Endothelial cell of umbilical vein (primary cell): ENCODE data around the gene MAMDC4. TPM values are rescaled to one million over a fixed set of nuclear protein-coding genes. Genes with fewer than 3 reads are reported as not detected.

Experiments
- BruUV-seq: library from RNA; stranded (reverse); fragments of 400-500 nt; replicated peaks from 2 replicates; lab custom pipeline; 2021; lab: Mats Ljungman, UMichigan
- CTCF ChIA-PET: fragments of 300-600, 350-600 bp; sonication (Branson Sonifier 250); formaldehyde crosslinking; loops from one replicate; lab custom pipeline; 2021; ENCODE audit warnings: antibody characterized with exemption, inconsistent platforms; lab: Charles Lee
- POLR2A ChIA-PET: fragments of 300-600, 350-600 bp; sonication (Branson Sonifier 250); formaldehyde crosslinking; loops from one replicate; lab custom pipeline; 2021; ENCODE audit warnings: antibody characterized with exemption, inconsistent platforms; lab: Charles Lee
- DNase-seq: peaks from one replicate; pipeline ENCODE4 v3.0.0-alpha.2; 2011; ENCODE audit warnings: low read depth, low spot score
- FAIRE-seq: peaks from 2 replicates; lab custom pipeline; 2011; peaks lifted over from hg19 to GRCh38; lab: Jason Lieb, UNC
- H2AFZ ChIP-seq: 2 replicates; pipeline ENCODE4 v1.6.0; 2012; ENCODE audit warnings: low read depth, low read length, control low read depth, inconsistent platforms
- H3K27ac ChIP-seq: 2 replicates; pipeline ENCODE4 v1.5.1; 2011; ENCODE audit warnings: low read depth, mild to moderate bottlenecking, control low read depth, low read length, moderate library complexity; ENCODE audit not compliant: insufficient read depth
- H3K27me3 ChIP-seq, 2 experiments: 2 replicates each; pipeline versions ENCODE4 v1.6.0 to v1.6.1; 2011; ENCODE audit warnings: low read length in 2 of 2, mixed read lengths in 1 of 2; ENCODE audit not compliant: control insufficient read depth in 2 of 2, insufficient read depth in 2 of 2
- H3K36me3 ChIP-seq, 2 experiments: 2 replicates in 1 of 2; 3 replicates in 1 of 2; pipeline ENCODE4 v1.5.1; 2011; ENCODE audit warnings: low read length in 2 of 2, mild to moderate bottlenecking in 1 of 2, moderate library complexity in 1 of 2; ENCODE audit not compliant: control insufficient read depth in 2 of 2, insufficient read depth in 2 of 2; ENCODE audit errors: extremely low read depth in 1 of 2
- H3K4me1 ChIP-seq: 3 replicates; pipeline ENCODE4 v1.5.1; 2011; ENCODE audit warnings: mild to moderate bottlenecking, low read length; ENCODE audit not compliant: control insufficient read depth, insufficient read depth; ENCODE audit errors: extremely low read depth
- H3K4me2 ChIP-seq: 2 replicates; pipeline ENCODE4 v1.6.1; 2011; ENCODE audit warnings: low read length, control low read depth, mixed read lengths; ENCODE audit not compliant: insufficient read depth
- H3K4me3 ChIP-seq, 3 experiments: fragments of 200-600 bp in 1 of 3; sonication (generic), shearing (Covaris generic) in 1 of 3; replicated peaks in 1 of 3; 2 replicates each; pipeline ENCODE4 v1.5.1; 2011 to 2016; ENCODE audit warnings: control low read depth in 3 of 3, low read length in 3 of 3, mild to moderate bottlenecking in 2 of 3, inconsistent platforms in 1 of 3, low read depth in 1 of 3, moderate library complexity in 1 of 3; ENCODE audit not compliant: insufficient read depth in 1 of 3
- H3K79me2 ChIP-seq: 2 replicates; pipeline ENCODE4 v1.6.0; 2012; ENCODE audit warnings: low read length, inconsistent platforms; ENCODE audit not compliant: control insufficient read depth, insufficient read depth
- H3K9ac ChIP-seq: replicated peaks from 2 replicates; pipeline ENCODE3; 2011; ENCODE audit warnings: low read length, control low read depth; ENCODE audit not compliant: insufficient read depth; ENCODE audit errors: extremely low read depth
- H3K9me1 ChIP-seq: replicated peaks from 3 replicates; pipeline ENCODE4 v1.6.0; 2011; ENCODE audit warnings: mild to moderate bottlenecking, low read length; ENCODE audit not compliant: control insufficient read depth, insufficient read depth; ENCODE audit errors: extremely low read depth
- H3K9me3 ChIP-seq: replicated peaks from 2 replicates; pipeline ENCODE4 v1.5.1; 2012; ENCODE audit warnings: low read length, inconsistent platforms; ENCODE audit not compliant: control insufficient read depth, insufficient read depth
- H4K20me1 ChIP-seq: replicated peaks from 2 replicates; pipeline ENCODE3; 2011; ENCODE audit warnings: mild to moderate bottlenecking, low read length; ENCODE audit not compliant: control insufficient read depth, insufficient read depth; ENCODE audit errors: extremely low read depth
- CTCF ChIP-seq, 2 donors: IDR thresholded peaks; 1 replicate in 1 of 2; 2 replicates in 1 of 2; pipeline ENCODE4 v1.5.1; 2011; ENCODE audit warnings: low read length in 2 of 2, mild to moderate bottlenecking in 2 of 2, moderate library complexity in 2 of 2, control low read depth in 1 of 2, inconsistent platforms in 1 of 2, low read depth in 1 of 2; ENCODE audit not compliant: insufficient read depth in 1 of 2; ENCODE audit errors: extremely low read depth in 1 of 2
- EZH2 ChIP-seq: IDR thresholded peaks from 2 replicates; pipeline ENCODE4 v1.6.1; 2012; ENCODE audit warnings: borderline replicate concordance, low read depth, mild to moderate bottlenecking, moderate library complexity, low read length, inconsistent platforms; ENCODE audit not compliant: severe bottlenecking
- FOS ChIP-seq: IDR thresholded peaks from 2 replicates; pipeline ENCODE4 v1.6.1; 2011; ENCODE audit warnings: mild to moderate bottlenecking, low read length, moderate library complexity, borderline replicate concordance; ENCODE audit not compliant: insufficient read depth
- GATA2 ChIP-seq: IDR thresholded peaks from 2 replicates; pipeline ENCODE4 v1.7.0; 2011; ENCODE audit warnings: low read depth, mild to moderate bottlenecking, moderate library complexity, mixed read lengths, low read length; ENCODE audit not compliant: insufficient read length, insufficient read depth
- JUN ChIP-seq: IDR thresholded peaks from 2 replicates; pipeline ENCODE4 v1.6.1; 2011; ENCODE audit warnings: borderline replicate concordance, low read depth; ENCODE audit not compliant: insufficient read length, insufficient read depth
- MAX ChIP-seq: IDR thresholded peaks from 2 replicates; pipeline ENCODE4 v1.6.1; 2011; ENCODE audit not compliant: insufficient read depth, insufficient read length
- MYC ChIP-seq: IDR thresholded peaks from one replicate; pipeline ENCODE4 v1.6.1; 2011; ENCODE audit warnings: mild to moderate bottlenecking, low read depth, low read length
- POLR2A ChIP-seq: IDR thresholded peaks from 2 replicates; pipeline ENCODE4 v1.6.1; 2012; ENCODE audit warnings: low read depth, mild to moderate bottlenecking, control low read depth, low read length
- POLR2AphosphoS5 ChIP-seq: IDR thresholded peaks from 2 replicates; pipeline ENCODE4 v1.6.1; 2012; ENCODE audit warnings: low read depth, mild to moderate bottlenecking, control low read depth, low read length, moderate library complexity; ENCODE audit not compliant: insufficient read depth
- dilution Hi-C: fragments of 300-500 bp; cut with MboI; formaldehyde crosslinking; loops from one replicate; pipeline ENCODE4 v1.15.0; 2019; ENCODE audit warnings: low sequenced_read_pairs; ENCODE audit not compliant: extremely low pct_ligation_motif_present
- intact Hi-C: fragments of 100-400 bp; cut with micrococcal nuclease; formaldehyde crosslinking; loops from one replicate; pipeline ENCODE4 v1.10.0; 2022
- polyA plus RNA-seq, 4 experiments: library from polyadenylated mRNA; depleted of rRNA in 3 of 4; stranded (reverse) in 3 of 4; unstranded in 1 of 4; fragments of >200 nt; gene quantifications; 2 replicates each; pipeline versions ENCODE4 v1.2.1 to v1.2.3, GENCODE V29; 2011 to 2012; ENCODE audit warnings: missing spikeins in 1 of 4
- total RNA-seq: library from RNA; stranded (reverse); gene quantifications from 2 replicates; pipeline ENCODE4 v1.2.3, GENCODE V29; 2021

MAMDC4 gene
- total and polyA plus RNA-seq, 2 donors (not counting 3 experiments of a cell fraction or from before 2014, with no cell fraction given), result 3.6 to 7.2 TPM

- no peak overlapping the region for H3K4me2 ChIP-seq
- H3K4me3 ChIP-seq, result no peak overlapping the region
- ChIA-PET CTCF (interaction anchor here (0.6 to 1.4 kb wide), 3 partner anchors 10 to 190 kb away, joined by 3 to 4 read pairs (median 3); no protein-coding TSS in a partner anchor), POLR2A (no interaction called here)
- H3K9me1 ChIP-seq, result no peaks in the 10 kb centered on the region
- no peaks in the 10 kb centered on the region for H4K20me1 ChIP-seq
- no peaks in the 10 kb centered on the region for H3K9me3 ChIP-seq
- no peak for TF ChIP-seq EZH2
- no peak for TF ChIP-seq MAX
- no peak for TF ChIP-seq FOS
- no peak for TF ChIP-seq POLR2AphosphoS5
- TF ChIP-seq CTCF (IDR thresholded peaks at IDR 0.05; ENCODE audit: extremely low read depth in 1 of 2, insufficient read depth in 1 of 2, low read depth in 1 of 2, low read length in 2 of 2), result no peak
- no peak for TF ChIP-seq MYC
- no peak for TF ChIP-seq GATA2
- TF ChIP-seq POLR2A, result no peak
- no peak for TF ChIP-seq JUN
- H2AFZ ChIP-seq, result no peak overlapping the region
- FAIRE-seq (no peak), DNase-seq (no peak)
- H3K79me2 ChIP-seq, result no peaks in the 10 kb centered on the region
- dilution Hi-C loops, result no loop called here
- peaks cover 10 to 28% of the 10 kb centered on the region in 2 experiments for H3K27me3 ChIP-seq
- no TSS peak for BruUV-seq
- intact Hi-C loops, result loop anchor here (5.0 kb wide), 3 partner anchors 38 to 152 kb away; partner anchors contain the start of genes CLIC3, RABL6 and TMEM141
- peaks cover 0 to 2% of the 10 kb centered on the region in 2 experiments for H3K36me3 ChIP-seq
- no peak overlapping the region for H3K9ac ChIP-seq
- H3K27ac ChIP-seq, result no peak overlapping the region
- H3K4me1 ChIP-seq, result peaks cover 9% of the 10 kb centered on the region
Observed at GRCh38 chr9:136844761-136845464, 7.2 kb upstream of the MAMDC4 start.
